NCI-H345 (cell line): ENCODE measurements around the gene NEK4.
A peak's percentile ranks its signal among the peaks of the same experiment; 100 is the strongest.
"Not testable (repeated sequence)": the region's sequence is repeated elsewhere in the genome, so short reads cannot be mapped to it uniquely, and the experiment has no call there.

Experiments
- DNase-seq: peaks from one replicate; lab custom pipeline; 2025; lab: John Stamatoyannopoulos, UW

NEK4 gene

DNA sequence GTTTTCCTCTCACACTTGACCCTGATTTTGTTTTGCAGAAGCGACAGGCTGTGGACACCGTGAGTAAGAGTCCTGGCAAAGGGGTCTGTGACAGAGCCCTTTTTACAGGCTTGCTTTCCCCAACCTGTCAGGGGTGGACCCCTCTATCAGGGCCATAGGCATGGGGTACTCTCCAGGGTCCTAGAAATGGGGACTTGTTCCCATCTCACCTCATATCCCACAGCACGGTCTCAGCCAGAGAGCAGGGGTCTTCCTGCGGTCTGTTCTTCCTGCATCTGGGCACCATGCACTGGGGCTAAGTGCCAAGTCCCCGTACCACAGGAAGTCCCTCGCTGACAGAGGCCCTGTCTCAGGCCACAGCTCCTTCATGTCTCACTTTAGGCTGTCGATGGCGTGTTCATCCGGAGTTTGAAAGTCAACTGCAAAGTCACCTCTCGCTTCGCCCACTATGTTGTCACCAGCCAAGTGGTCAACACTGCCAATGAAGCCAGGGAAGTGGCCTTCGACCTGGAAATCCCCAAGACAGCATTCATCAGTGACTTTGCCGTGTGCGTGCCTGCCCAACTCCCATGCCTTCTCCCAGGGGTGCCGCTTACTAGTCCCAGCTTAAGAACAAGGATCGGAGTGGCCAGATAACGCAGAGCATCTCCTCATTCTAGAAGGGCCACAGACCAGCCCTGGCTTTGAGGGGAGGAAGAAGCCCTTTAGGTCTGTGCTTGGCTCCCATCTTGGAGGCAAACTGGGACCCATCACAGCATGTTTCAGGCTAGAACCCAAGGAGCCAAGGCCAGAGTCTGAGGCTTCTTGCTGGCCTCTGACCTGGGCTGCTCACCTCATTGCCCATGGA, 7.4 kb upstream of the NEK4 start:
- DNase-seq = no peak

DNA sequence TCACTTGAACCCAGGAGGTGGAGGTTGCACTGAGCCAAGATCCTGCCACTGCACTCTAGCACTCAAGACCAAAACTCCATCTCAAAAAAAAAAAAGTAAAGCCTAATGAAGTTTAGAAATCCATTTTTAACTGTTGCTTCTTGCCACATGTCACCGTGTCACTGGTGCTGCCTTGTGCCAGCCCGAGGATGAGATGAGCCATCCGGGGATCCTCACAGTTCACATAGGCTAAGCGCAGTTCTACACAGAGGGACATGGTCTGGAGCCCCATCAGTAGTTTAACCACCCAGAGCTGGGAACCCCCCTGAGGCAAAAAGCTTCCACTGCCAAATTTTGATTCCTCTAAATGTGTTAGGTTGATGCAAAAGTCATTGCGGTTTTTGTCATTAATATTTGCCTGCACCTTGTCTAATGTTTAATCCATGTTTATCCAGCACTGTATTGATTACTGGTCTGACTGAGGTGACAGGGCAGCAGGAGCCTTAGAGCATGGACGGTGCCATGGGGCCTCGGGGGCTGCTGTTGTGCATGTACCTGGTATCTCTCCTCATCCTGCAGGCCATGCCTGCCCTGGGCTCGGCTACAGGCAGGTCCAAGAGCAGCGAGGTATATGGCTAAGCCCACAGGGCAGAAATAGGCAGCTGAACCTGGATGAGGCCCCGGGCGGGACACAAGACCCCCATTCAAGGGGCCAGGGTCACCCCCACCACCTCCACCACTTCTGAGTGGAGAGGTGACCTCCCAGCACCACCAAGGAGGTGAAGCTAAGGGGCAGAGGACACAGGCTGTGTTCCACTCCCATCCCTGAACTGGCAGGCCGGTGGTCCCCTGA, 6.6 kb upstream of the NEK4 start, which contains the start of gene ITIH1:
Gene ITIH1, plus strand, starts transcription at position 473 of the 832 bp plus-strand sequence. Its CDS starts 17 bp downstream, at position 490.
- DNase-seq = no peak

DNA sequence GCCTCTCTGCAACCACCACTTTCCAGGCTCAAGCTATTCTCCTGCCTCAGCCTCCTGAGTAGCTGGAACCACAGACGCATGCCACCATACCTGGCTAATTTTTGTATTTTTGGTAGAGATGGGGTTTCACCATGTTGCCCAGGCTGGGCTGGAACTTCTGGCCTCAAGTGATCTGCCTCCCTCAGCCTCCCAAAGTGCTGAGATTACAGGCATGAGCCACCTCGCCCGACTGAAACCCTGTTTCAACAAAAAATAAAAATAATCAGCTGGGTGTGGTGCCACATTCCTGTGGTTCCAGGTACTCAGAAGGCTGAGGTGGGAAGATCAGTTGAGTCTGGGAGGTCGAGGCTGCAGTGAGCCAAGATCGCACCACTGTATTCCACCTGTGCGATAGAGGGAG, 5.7 kb upstream of the NEK4 start:
- DNase-seq = not testable (repeated sequence)

DNA sequence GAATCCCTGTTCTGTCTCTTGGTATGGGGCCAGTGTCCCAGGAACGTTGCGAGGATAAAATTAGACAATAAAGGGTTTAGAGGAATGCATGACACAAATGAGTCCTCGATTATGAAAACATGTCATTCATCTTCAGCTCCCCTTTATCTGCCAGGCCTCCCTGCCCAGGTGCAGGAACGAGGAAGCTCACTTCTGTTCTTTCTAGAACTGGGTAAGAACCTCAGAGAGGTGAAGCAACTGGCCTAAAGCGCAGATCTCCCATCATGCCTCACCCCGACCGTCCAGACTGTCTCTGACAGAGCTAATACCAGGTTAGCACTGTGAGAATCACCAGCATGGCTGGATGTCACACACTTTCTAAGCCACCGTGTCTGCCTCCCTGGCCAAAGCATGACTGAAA, 5.1 kb upstream of the NEK4 start:
- no peak for DNase-seq

DNA sequence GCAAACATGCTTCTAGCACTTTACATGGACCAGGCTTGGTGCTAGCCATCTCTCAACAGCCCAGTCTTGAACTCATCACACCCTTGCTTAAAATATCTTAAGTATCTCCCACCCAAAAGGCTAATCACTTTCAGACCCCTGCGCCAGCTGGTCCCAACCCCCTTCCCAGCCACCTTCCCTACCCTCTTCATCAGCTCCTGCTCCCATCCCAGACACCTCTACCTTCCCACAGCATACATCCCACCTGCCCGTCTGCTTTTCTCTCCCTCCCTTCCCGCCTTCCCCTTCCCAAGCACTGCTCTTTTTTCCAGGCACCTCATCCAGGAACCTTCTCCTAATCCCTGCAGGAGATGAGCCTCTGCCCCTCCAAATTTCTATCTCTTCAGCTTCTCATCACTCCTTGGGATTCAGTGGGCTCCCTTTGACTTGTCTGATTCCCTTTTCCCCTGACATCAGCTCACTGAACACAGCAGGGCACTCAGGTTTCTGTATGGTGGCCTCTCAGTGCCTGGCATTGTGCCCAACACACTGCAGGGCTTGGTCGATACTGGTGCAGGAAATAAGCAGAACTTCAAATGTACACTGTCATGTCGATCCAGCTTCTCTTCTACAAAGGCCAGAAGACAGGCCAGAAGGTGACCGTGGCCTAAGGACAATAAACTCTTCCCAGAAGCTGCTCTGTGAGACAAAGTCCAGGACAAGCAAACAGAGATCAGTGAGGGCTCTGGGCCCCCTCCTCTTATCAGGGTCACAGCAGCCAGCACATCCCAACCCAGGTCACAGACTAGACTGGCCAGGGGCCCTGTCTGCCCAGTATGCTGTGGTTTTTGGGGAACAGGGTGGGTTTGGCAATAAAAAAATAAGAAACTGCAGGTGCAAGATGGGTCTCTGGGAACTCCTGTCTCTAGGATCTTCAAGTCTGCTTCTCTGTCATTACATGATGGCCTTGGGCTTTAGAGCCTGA, 4.4 kb upstream of the NEK4 start:
- peak; percentile 82 for DNase-seq

DNA sequence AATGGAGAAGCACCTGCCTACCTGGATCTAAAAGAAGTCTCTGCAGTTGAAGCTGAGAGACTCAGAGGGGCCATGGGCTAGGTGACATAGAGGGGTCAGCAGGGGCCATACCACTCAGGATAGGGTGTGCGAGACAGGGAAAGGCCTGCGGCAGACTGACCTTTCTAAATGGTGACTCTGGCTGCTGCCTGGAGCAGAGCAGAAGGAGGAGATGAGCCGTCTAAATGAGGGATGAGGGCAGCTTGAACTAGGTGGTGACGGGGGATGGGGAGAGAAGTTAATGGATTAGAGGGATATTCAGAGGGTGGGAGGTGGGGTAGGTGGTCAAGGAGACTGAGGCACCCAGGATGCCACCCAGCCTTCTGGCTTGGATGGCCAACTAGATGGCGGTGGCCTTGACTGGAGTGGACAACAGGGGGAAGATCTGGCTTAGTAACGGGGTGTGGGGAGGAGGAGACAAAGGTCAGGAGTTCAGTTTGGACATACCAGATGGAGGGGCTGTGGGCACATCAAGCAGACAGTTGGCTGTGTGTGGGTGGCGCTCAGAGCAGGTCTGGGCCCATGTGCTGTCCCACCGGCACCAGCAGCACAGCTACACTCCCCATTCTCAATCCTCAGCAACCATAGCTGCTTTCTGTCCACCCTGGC, 3.5 kb upstream of the NEK4 start:
- no peak for DNase-seq

DNA sequence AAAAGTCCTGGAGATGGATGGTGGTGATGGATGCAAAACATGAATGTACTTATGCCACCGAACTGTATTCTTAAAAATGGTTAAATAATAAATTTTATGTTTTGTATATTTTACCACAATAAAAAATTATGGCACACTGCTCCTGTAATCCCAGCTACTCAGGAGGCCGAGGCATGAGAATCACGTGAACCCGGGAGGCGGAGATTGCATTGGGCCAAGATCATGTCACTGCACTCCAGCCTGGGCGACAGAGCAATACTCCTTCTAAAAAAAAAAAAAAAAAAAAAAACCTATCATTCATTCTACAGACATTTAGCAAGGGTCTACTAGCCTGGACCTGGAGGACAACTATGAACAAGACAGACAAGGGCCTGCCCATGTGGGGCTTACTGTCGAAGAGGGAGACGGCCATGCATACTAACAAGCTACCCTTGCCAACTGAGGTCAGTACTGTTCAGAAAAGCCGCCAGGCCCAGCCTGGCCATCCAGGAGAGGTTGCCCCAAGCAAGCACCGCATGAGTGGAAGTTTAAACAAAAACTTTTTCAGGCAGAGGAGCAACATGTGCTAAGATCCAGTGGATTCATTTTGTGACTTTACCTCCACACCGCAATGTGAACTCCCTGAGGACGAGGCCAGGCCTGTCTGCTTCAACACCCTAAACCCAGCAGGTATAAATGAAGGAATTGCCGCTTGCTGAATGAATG, 2.8 kb upstream of the NEK4 start:
- DNase-seq = no peak

DNA sequence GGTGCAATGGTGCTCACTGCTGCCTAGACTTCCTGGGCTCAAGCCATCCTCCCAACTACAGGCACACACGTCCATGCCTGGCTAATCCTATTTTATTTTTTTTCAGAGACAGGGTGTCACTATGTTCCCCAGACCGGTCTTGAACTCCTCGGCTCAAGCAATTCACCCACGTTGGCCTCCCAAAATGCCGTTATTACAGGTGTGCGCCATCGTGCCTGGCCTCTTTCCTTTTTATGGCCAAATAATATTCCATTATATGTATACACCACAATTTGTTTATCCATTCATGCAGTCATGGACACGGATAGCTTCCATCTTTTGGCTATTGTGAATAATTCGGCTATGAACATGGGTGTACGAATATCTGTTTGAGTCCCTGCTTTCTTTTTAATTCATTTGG, 962 bp upstream of the NEK4 start:
- DNase-seq = no peak

DNA sequence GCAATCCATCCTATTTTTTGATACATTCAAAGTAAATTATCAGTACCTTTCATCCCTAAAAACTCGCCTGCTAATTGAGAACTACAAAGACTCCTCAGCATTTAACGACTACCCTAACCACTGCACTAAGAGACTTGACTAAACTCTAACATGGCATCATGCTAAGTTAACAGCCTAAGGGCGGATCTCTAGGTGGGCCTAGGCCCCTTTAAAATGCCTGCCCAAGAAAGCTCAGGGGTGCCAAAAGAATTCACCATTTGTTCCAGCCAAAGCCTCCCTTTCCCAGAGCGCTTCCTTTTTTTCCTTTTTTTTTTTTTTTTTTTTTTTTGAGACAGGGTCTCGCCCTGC, 568 bp upstream of the NEK4 start:
- DNase-seq = no peak

DNA sequence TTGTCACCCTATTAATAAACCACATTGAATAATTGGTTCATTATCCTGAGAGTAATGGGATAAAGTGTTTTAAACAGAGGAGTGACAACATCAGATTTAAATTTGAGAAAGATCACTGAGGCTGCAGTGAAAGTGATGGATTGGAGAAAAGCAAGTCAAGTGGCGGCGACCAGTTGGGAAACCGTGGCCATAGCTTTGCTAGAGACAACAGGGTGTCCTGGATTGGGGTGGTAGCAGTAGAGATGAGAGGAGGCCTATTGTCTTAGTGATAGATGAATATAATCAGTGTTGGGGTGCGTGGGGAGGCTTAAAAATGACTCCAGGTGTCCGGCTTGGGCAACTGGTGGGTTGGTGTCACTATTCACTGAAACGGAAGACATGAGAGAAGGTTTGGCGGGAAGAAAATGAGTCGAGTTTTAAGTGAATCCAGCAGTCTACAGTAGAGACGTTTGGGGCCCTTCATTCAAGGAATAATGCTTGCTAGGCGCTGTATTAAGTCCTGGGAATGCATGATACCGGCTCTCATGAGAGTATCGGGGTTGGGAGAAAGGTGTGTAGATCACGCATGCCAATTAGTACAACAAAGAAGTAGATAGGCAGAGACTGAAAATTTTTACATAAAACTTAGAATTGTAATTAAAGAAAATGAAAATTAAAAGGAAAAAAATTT, 819 bp downstream of the NEK4 start:
- peak; percentile 1 for DNase-seq

DNA sequence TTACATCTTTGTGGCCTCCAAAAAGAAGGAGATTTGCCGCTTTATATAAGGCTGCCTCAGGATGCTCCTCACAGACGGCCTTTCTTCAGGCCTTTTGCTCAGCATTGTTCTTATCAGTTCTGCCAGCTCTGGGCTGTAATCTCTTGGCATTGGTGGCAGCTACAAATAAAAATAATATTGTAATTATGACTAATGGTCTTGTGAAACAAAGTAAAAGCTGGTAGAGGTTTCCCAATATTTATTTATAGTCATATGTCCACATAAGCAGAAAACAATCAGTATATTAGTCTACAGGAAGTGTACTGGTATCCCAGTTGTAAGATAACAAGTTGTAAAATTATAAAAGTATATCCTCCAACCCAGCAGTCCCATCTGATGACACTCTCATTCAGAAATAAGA, 7.3 kb downstream of the NEK4 start:
- DNase-seq = no peak

DNA sequence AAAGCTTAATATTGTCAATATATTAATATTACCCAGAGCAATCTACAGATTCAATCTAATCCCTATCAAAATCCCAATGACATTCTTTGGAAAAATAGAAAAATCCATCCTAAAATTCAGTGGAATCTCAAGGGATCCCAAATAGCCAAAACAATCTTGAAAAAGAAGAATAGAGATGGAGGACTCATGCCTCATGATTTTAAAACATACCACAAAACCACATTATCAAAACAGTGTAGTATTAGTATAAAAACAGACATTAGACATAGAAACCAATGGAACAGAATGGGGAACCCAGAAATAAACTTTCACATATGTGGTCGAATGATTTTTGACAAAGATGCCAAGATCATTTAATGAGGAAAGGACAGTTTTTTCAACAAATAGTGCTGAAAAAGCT, 14.6 kb downstream of the NEK4 start:
- DNase-seq = no peak

DNA sequence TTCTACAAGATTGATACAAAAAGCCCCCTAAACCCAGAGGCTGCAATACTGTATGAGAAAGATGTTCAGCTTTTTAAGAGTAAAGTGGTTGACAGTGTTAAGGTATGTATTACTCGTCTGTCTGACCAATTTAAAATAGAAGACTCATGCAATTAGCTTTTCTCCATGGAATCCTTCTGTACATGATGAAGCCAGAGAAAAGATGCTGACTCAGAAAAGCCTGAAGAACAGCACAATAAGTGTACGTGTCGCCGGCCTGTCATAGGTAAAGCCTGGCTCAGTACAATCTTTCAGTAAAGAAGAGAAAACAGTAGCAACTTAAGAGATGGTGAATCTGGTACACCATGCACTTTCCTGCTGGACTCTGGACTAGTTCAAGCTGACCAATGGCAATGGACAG, 16.4 kb downstream of the NEK4 start:
- no peak for DNase-seq

DNA sequence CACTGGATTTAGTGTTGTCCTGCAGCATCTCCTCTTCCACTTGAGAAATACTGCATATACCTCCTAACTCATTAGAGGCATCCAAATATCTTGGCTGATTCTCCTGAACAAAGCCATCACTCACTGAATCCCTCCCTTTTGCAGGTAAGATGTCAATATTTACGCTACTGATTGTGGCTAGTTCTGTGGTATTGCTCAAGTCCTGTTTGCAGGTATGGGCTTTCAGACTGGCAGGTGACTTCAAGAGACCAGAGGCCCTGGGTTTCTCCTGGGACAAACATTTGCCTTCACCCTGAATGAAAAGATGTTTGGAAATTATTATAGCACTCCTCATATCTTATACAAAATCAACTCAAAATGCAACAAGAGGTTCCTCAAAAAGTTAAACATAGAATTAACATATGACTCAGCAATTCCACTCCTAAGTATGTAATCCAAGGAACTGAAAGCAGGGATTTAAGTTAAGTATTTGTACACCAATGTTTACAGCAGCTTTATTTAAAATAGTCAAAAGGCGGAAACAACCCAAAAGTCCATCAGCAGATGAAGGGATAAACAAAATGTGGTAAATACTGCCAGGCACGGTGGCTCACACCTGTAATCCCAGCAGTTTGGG, 18.6 kb downstream of the NEK4 start:
- no peak for DNase-seq

DNA sequence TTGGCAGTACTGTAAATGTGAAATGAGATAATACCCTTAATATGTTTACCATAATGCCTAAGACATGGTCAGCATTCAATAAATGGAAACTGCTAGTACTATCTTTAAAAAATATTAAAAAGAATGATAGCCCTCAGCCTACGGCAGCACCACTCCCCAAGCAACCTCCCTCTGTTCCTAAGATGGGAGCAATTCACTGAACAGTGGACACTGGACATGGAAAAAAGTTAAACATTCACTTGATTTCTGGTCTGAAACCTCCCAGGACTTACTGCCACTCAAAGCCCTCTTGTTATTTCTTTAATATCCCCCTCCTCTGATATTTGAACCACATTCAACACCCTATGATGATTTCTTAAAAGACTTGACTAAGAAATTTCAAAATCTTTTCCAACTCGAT, 27.0 kb downstream of the NEK4 start:
- DNase-seq = no peak

DNA sequence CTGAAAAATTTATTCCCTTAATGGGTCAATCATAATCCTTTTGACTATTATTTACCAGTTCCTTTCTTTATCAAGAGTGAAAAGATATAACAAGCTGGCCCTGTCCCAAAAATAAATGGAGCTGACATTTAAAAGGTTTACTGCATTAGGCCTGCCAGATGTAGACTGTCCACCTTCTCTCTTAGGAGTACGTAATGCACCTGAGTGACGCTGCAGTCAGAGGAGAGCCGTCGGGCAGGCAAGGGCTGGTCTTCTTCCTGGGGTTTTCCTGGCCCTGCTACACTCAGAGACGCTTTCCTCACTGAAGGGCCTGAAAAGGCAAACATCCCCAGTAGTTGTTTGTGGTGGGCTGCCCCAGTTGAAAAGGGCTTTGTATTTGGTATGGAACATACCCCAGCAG, 27.6 kb downstream of the NEK4 start:
- DNase-seq = no peak

DNA sequence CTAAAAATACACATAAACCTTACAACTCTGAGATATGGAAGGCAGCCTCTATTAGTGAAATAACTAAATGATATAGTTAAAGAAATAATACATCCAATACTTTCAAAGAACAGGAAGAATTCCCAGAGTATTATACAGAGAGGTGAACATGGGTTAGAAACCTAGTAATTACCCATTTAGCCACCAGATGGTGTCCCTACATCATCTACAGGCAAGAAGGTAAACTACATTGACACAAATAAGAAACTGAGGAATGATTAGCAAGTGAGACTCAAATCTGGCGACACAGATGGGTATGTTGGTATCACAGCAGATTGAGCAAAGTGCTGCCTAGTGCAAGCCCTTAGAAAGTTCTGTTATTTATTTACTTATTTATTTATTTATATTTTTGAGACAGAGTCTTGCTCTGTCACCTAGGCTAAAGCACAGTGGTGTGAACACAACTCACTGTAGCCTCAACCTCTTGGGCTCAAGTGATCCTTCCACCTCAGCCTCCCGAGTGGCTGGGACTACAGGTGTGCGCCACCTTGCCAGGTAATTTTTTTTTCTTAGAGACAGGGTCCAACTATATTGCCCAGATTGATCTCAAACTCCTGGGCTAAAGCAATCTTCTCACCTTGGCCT, 28.2 kb downstream of the NEK4 start:
- peak; percentile 1 for DNase-seq

DNA sequence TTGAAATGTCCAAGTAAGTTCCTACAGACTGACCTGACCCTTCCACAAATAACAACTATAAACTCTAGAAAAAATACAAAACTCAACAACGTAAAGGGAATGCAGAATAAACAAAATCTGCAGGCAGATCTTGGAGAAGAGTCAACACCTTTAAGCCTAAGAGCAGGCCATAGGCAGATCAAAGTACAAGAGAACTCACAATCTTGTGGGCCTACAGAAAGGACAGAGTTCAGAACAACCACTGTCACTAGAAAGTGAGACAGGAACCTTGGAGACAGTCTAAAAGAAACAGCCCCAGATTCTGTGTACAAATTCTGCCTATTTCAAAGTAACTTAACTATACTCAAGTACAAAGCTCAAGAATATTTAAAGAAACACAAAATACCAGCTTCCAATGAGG, 31.0 kb downstream of the NEK4 start:
- no peak for DNase-seq

DNA sequence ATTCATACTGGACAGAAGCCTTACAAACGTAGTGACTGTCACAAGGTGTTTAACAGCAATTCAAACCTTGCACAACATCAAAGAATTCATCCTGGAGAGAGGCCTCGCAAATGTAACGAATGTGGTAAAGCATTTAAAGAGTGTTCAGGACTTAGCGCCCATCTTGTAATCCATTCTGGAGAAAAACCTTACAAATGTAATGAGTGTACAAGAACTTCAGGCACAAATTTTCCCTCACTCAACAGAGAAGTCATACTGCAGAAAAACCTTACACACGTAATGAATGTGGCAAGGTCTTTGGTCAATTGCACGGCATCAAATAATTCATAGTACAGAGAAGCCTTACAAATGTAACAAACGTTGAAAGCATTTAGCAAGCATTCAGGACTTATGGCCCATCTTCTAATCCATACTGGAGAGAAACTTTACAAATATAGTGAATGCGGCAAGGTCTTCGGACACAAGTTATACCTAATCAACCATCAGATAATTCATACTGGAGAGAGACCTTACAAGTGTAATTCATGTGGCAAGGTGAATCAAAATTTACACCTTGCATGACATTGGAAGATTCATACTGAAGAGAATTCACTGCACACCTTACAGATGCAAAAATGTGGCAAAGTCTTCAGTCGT, 37.4 kb downstream of the NEK4 start:
- no peak for DNase-seq
